ENCODE results near the gene LTBP1. TPM values are rescaled to one million over a fixed set of nuclear protein-coding genes. Genes with fewer than 3 reads are reported as not detected.

LTBP1 gene
- total RNA-seq, 1 donor from 2014 or later: 327 TPM

GRCh38 chr2:33335516-33335915 lies 388.8 kb downstream of the LTBP1 start:
- TF ChIP-seq CTCF (IDR thresholded peaks at IDR 0.05; ENCODE audit: unreplicated experiment): no peak
- no peaks in the 10 kb centered on the region for H3K9me3 Mint-ChIP-seq (ENCODE audit: unreplicated experiment)
- peaks cover 32% of the 10 kb centered on the region for H3K36me3 Mint-ChIP-seq (ENCODE audit: low read depth, unreplicated experiment)
- no peak overlapping the region for H3K4me3 Mint-ChIP-seq (ENCODE audit: unreplicated experiment)
- H3K27me3 Mint-ChIP-seq (ENCODE audit: unreplicated experiment): peaks cover 10% of the 10 kb centered on the region
- H3K4me1 Mint-ChIP-seq (ENCODE audit: unreplicated experiment): peaks cover 3% of the 10 kb centered on the region
- no peak for DNase-seq (ENCODE audit: low spot score)
- H3K27ac Mint-ChIP-seq (ENCODE audit: unreplicated experiment): no peak overlapping the region

- H3K27ac Mint-ChIP-seq (ENCODE audit: unreplicated experiment): no peak overlapping the region
- TF ChIP-seq CTCF (IDR thresholded peaks at IDR 0.05; ENCODE audit: unreplicated experiment): no peak
- H3K27me3 Mint-ChIP-seq (ENCODE audit: unreplicated experiment): peaks cover 12% of the 10 kb centered on the region
- no peak for DNase-seq (ENCODE audit: low spot score)
- H3K4me3 Mint-ChIP-seq (ENCODE audit: unreplicated experiment): peak overlapping the region; percentile 20
- no peaks in the 10 kb centered on the region for H3K9me3 Mint-ChIP-seq (ENCODE audit: unreplicated experiment)
- H3K36me3 Mint-ChIP-seq (ENCODE audit: low read depth, unreplicated experiment): peaks cover 32% of the 10 kb centered on the region
- H3K4me1 Mint-ChIP-seq (ENCODE audit: unreplicated experiment): peaks cover 7% of the 10 kb centered on the region
These were observed 389.4 kb downstream of the LTBP1 start for GRCh38 chr2:33336036-33336625.

GRCh38 chr2:33337385-33337960 lies 390.7 kb downstream of the LTBP1 start:
- Mint-ChIP-seq H3K27me3 (ENCODE audit: unreplicated experiment) (peaks cover 12% of the 10 kb centered on the region), H3K4me3 (ENCODE audit: unreplicated experiment) (no peak overlapping the region), H3K36me3 (ENCODE audit: low read depth, unreplicated experiment) (peaks cover 35% of the 10 kb centered on the region), H3K9me3 (ENCODE audit: unreplicated experiment) (no peaks in the 10 kb centered on the region), H3K4me1 (ENCODE audit: unreplicated experiment) (peaks cover 11% of the 10 kb centered on the region), H3K27ac (ENCODE audit: unreplicated experiment) (no peak overlapping the region)
- no peak for TF ChIP-seq CTCF (IDR thresholded peaks at IDR 0.05; ENCODE audit: unreplicated experiment)
- no peak for DNase-seq (ENCODE audit: low spot score)

- Mint-ChIP-seq H3K4me3 (ENCODE audit: unreplicated experiment) (no peak overlapping the region), H3K27ac (ENCODE audit: unreplicated experiment) (no peak overlapping the region), H3K9me3 (ENCODE audit: unreplicated experiment) (no peaks in the 10 kb centered on the region), H3K36me3 (ENCODE audit: low read depth, unreplicated experiment) (peaks cover 35% of the 10 kb centered on the region), H3K4me1 (ENCODE audit: unreplicated experiment) (peaks cover 13% of the 10 kb centered on the region), H3K27me3 (ENCODE audit: unreplicated experiment) (peaks cover 14% of the 10 kb centered on the region)
- TF ChIP-seq CTCF (IDR thresholded peaks at IDR 0.05; ENCODE audit: unreplicated experiment): no peak
- no peak for DNase-seq (ENCODE audit: low spot score)
These were observed 391.2 kb downstream of the LTBP1 start for GRCh38 chr2:33337981-33338380.

- H3K9me3 Mint-ChIP-seq (ENCODE audit: unreplicated experiment): no peaks in the 10 kb centered on the region
- H3K27me3 Mint-ChIP-seq (ENCODE audit: unreplicated experiment): peaks cover 13% of the 10 kb centered on the region
- peaks cover 25% of the 10 kb centered on the region for H3K36me3 Mint-ChIP-seq (ENCODE audit: low read depth, unreplicated experiment)
- H3K4me3 Mint-ChIP-seq (ENCODE audit: unreplicated experiment): peak overlapping the region; percentile 70
- H3K27ac Mint-ChIP-seq (ENCODE audit: unreplicated experiment): no peak overlapping the region
- no peak for DNase-seq (ENCODE audit: low spot score)
- H3K4me1 Mint-ChIP-seq (ENCODE audit: unreplicated experiment): peaks cover 13% of the 10 kb centered on the region
- no peak for TF ChIP-seq CTCF (IDR thresholded peaks at IDR 0.05; ENCODE audit: unreplicated experiment)
These were observed 392.5 kb downstream of the LTBP1 start for GRCh38 chr2:33339269-33339668.
